Psoas muscle (tissue), 8 donors: ENCODE data around the gene EGFLAM. TPM values are rescaled to one million over a fixed set of nuclear protein-coding genes. Genes with fewer than 3 reads are reported as not detected.

Experiments
- ATAC-seq, 4 donors: fragments of 200-7000 bp; cut with Tn5 transposase; one replicate each; pipeline ENCODE4 v1.9.1; 2020; ENCODE audit warnings: moderate library complexity in 3 of 4, mild to moderate bottlenecking in 2 of 4
- DNase-seq, 2 donors: peaks; one replicate each; pipeline ENCODE4 v3.0.0-alpha.2; 2020
- H3K27ac ChIP-seq: fragments of 200-600 bp; one replicate; pipeline ENCODE4 v1.8.0; 2022
- H3K27me3 ChIP-seq, 3 donors: fragments of 200-600 bp in 1 of 3; one replicate each; pipeline versions ENCODE4 v1.6.1 to v1.8.0; 2013 to 2022; ENCODE audit warnings: low read length in 2 of 3, mild to moderate bottlenecking in 2 of 3, moderate library complexity in 1 of 3; ENCODE audit not compliant: insufficient read depth in 3 of 3
- H3K36me3 ChIP-seq, 2 donors: fragments of 200-600 bp in 1 of 2; one replicate each; pipeline versions ENCODE4 v1.6.1 to v1.8.0; 2013 to 2022; ENCODE audit warnings: low read depth in 1 of 2, mild to moderate bottlenecking in 1 of 2, moderate library complexity in 1 of 2; ENCODE audit not compliant: insufficient read depth in 1 of 2
- H3K4me1 ChIP-seq: fragments of 200-600 bp; one replicate; pipeline ENCODE4 v1.8.0; 2022
- H3K4me3 ChIP-seq: fragments of 200-600 bp; one replicate; pipeline ENCODE4 v1.8.0; 2022; ENCODE audit warnings: mild to moderate bottlenecking
- H3K9me3 ChIP-seq: fragments of 200-600 bp; one replicate; pipeline ENCODE4 v1.8.0; 2022
- CTCF ChIP-seq: fragments of 200-600 bp; IDR thresholded peaks from one replicate; pipeline ENCODE4 v1.8.0; 2022; ENCODE audit warnings: antibody characterized with exemption
- WGBS, 3 donors: extraction: QIAGEN DNeasy Blood & Tissue Kit; methylation state at CpG; one replicate each; pipeline versions ENCODE4 v1.1.6 to v1.1.7; 2013; 5-methylcytosine and 5-hydroxymethylcytosine counted together
- intact Hi-C, 2 donors: fragments of 100-400 bp; cut with DNase I; formaldehyde crosslinking; loops; one replicate each; pipeline versions ENCODE4 v1.11.0 to v1.14.2; 2022
- polyA plus RNA-seq, 3 donors: library from polyadenylated mRNA; stranded (reverse); fragments of 200-250 nt; gene quantifications; one replicate each; pipeline ENCODE4 v1.2.3, GENCODE V29; 2013
- total RNA-seq, 4 donors: library from RNA; stranded (reverse); fragmentation: NEBNext Ultra II Directional in 2 of 4; extraction: Animal tissue kit (Norgen Biotek cat#: 25700) in 2 of 4; gene quantifications; one replicate each; pipeline versions ENCODE4 v1.2.1 to v1.2.4, GENCODE V29; 2021 to 2023
- donor health status: healthy with polysubstance abuse.
- donor health status: DM: no; HTN: no; CAD: no; lungs with moderate emphysema.
- donor health status: Bipolar disorder and iron deficiency.
- donor health status: healthy.
- donor health status: DM: yes; HTN: yes; CAD: no.
- donor health status: DM: no; HTN: no; CAD: no.
- donor health status: DM: no; HTN: no; CAD: no.
- donor health status: DM: yes; HTN: yes; CAD: no.

Gene EGFLAM
- total and polyA plus RNA-seq, 7 donors: 16.0 to 53.8 (median 35.3) TPM

GRCh38 chr5:38319491-38319890 is 61.1 kb downstream of the EGFLAM start:
- Histone ChIP-seq H3K4me1 (no peaks in the 10 kb centered on the region), H3K36me3 (no peaks in the 10 kb centered on the region), H3K4me3 (no peak overlapping the region), H3K27ac (no peak overlapping the region), H3K27me3 (peaks cover 0 to 3% (median 0%) of the 10 kb centered on the region in 3 donors), H3K9me3 (no peaks in the 10 kb centered on the region)
- WGBS, 3 donors: 73 to 94% (median 83%) methylated on average over 3 of the region's 3 CpGs
- intact Hi-C loops: no loop called here
- no peak for TF ChIP-seq CTCF
- ATAC-seq (no peak), DNase-seq (no peak)

GRCh38 chr5:38321978-38322377 is 63.6 kb downstream of the EGFLAM start:
- Histone ChIP-seq H3K4me1 (no peaks in the 10 kb centered on the region), H3K27ac (no peak overlapping the region), H3K36me3 (no peaks in the 10 kb centered on the region), H3K9me3 (no peaks in the 10 kb centered on the region), H3K27me3 (peaks cover 0 to 3% (median 0%) of the 10 kb centered on the region in 3 donors), H3K4me3 (no peak overlapping the region)
- WGBS, 3 donors: 80 to 89% (median 86%) methylated on average over 7 of the region's 7 CpGs
- DNase-seq: no peak
- no peak for TF ChIP-seq CTCF
- intact Hi-C loops: no loop called here
- ATAC-seq: no peak

GRCh38 chr5:38323645-38324295 is 65.4 kb downstream of the EGFLAM start:
- H3K9me3 ChIP-seq: no peaks in the 10 kb centered on the region
- TF ChIP-seq CTCF: no peak

GRCh38 chr5:38329132-38329715 is 70.9 kb downstream of the EGFLAM start:
- H3K9me3 ChIP-seq: no peaks in the 10 kb centered on the region
- TF ChIP-seq CTCF: no peak
- ATAC-seq (no peak), DNase-seq (no peak)
- H3K27me3 ChIP-seq: no peaks in the 10 kb centered on the region
- 82% methylated on average over 5 of the region's 5 CpGs for WGBS, 3 donors
- no peak overlapping the region for H3K27ac ChIP-seq
- intact Hi-C loops: no loop called here
- H3K4me1 ChIP-seq: no peaks in the 10 kb centered on the region
- H3K36me3 ChIP-seq: no peaks in the 10 kb centered on the region
- no peak overlapping the region for H3K4me3 ChIP-seq

More at GRCh38 chr5:38323645-38324295, 65.4 kb downstream of the EGFLAM start:
- DNase-seq (peak in 1 of 2 donors; percentile 32), ATAC-seq (peak; percentile 48 to 66 (median 56))
- H3K36me3 ChIP-seq: no peaks in the 10 kb centered on the region
- H3K4me3 ChIP-seq: no peak overlapping the region
- WGBS, 3 donors: 38 to 64% (median 57%) methylated on average over 9 of the region's 9 CpGs
- no peaks in the 10 kb centered on the region for H3K4me1 ChIP-seq
- no peak overlapping the region for H3K27ac ChIP-seq
- peaks cover 0 to 3% (median 0%) of the 10 kb centered on the region in 3 donors for H3K27me3 ChIP-seq
- intact Hi-C loops: no loop called here
